Sigmoid colon (tissue), 4 donors: ENCODE measurements around the gene IGSF21.

ENCODE experiments used
- EP300 ChIP-seq, 4 donors: sonication (generic); formaldehyde crosslinking; IDR thresholded peaks; one replicate each; pipeline ENCODE4 v1.6.1; 2017; ENCODE audit warnings: antibody characterized with exemption in 4 of 4
- POLR2A ChIP-seq, 2 donors: fragments of 450-650 bp; IDR thresholded peaks; one replicate each; pipeline ENCODE4 v1.6.1; 2016; ENCODE audit warnings: antibody characterized with exemption in 2 of 2, mild to moderate bottlenecking in 2 of 2, moderate library complexity in 2 of 2
- POLR2AphosphoS5 ChIP-seq, 4 donors: sonication (generic); formaldehyde crosslinking; IDR thresholded peaks; one replicate each; pipeline ENCODE4 v1.6.1; 2017; ENCODE audit warnings: antibody characterized with exemption in 4 of 4
- TF ChIP-seq, protein P1 (sequence below), 4 experiments: fragments of 450-650 bp in 3 of 4; fragments of 200-600 bp in 1 of 4; IDR thresholded peaks; one replicate each; pipeline ENCODE4 v1.5.1; 2016 to 2019; ENCODE audit warnings: antibody characterized with exemption in 4 of 4, mild to moderate bottlenecking in 3 of 4, moderate library complexity in 2 of 4

DNA sequence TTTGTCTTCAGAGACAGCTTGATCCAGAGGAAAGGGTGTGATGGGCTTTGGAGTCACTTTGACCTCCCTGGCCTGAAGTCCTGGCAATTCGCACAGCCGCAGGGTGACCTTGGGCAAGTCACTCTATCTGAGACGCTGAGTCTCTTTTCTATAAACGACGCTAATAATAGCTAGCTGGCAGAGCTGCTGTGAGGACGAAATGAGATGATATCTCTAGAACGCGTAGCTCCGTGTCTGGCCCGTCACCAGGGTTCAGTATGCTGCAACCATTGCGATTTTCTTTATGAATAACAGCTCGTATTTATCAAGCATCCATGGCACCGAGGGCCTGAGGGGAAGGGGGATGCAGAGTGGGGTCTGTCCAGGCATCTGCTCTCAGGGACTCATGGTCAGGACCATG is 58.7 kb downstream of the IGSF21 start:
- TF ChIP-seq, protein P1, sequence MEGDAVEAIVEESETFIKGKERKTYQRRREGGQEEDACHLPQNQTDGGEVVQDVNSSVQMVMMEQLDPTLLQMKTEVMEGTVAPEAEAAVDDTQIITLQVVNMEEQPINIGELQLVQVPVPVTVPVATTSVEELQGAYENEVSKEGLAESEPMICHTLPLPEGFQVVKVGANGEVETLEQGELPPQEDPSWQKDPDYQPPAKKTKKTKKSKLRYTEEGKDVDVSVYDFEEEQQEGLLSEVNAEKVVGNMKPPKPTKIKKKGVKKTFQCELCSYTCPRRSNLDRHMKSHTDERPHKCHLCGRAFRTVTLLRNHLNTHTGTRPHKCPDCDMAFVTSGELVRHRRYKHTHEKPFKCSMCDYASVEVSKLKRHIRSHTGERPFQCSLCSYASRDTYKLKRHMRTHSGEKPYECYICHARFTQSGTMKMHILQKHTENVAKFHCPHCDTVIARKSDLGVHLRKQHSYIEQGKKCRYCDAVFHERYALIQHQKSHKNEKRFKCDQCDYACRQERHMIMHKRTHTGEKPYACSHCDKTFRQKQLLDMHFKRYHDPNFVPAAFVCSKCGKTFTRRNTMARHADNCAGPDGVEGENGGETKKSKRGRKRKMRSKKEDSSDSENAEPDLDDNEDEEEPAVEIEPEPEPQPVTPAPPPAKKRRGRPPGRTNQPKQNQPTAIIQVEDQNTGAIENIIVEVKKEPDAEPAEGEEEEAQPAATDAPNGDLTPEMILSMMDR (IDR thresholded peaks at IDR 0.05): no peak
- no peak for TF ChIP-seq POLR2A (IDR thresholded peaks at IDR 0.05)
- no peak for TF ChIP-seq POLR2AphosphoS5 (IDR thresholded peaks at IDR 0.05)
- no peak for TF ChIP-seq EP300 (IDR thresholded peaks at IDR 0.05)
